Measurements from ENCODE around the gene DEF6. TPM values are rescaled to one million over a fixed set of nuclear protein-coding genes. Genes with fewer than 3 reads are reported as not detected.

Gene DEF6
- total and polyA plus RNA-seq, 2 of the 13 experiments (the other 11 are each of a cell fraction or from before 2014, with no cell fraction given) = 5.2 to 10.0 TPM

- 0 out of 2 replicates have a peak, but pooled peaks have one; percentile 59 for TF ChIP-seq ZHX1 (CRISPR knock-in tag; IDR thresholded peaks at IDR 0.05; ENCODE audit: low read depth)
- peak; percentile 88; the same call in 1 of the 2 replicates for TF ChIP-seq KDM5B (CRISPR knock-in tag; IDR thresholded peaks at IDR 0.05; ENCODE audit: borderline replicate concordance)
- peak; percentile 92 for TF ChIP-seq HNRNPLL (IDR thresholded peaks at IDR 0.05; ENCODE audit: low read depth, low read length, poor library complexity, severe bottlenecking)
- no peak for TF ChIP-seq ZNF33B (CRISPR knock-in tag; IDR thresholded peaks at IDR 0.05)
- TF ChIP-seq RAD21 (CRISPR knock-in tag; IDR thresholded peaks at IDR 0.05) = peak; percentile 100
- no peak for TF ChIP-seq ZNF703 (CRISPR knock-in tag; IDR thresholded peaks at IDR 0.05; ENCODE audit: borderline replicate concordance)
- TF ChIP-seq KDM3A (CRISPR knock-in tag; IDR thresholded peaks at IDR 0.05; ENCODE audit: low read depth) = peak; percentile 88
- no peak for TF ChIP-seq IKZF4 (CRISPR knock-in tag; IDR thresholded peaks at IDR 0.05; ENCODE audit: borderline replicate concordance, low read depth, not compliant biosample characterization)
- no peak for TF ChIP-seq ZNF660 (CRISPR knock-in tag; IDR thresholded peaks at IDR 0.05; ENCODE audit: borderline replicate concordance, low read depth)
- no peak for TF ChIP-seq XBP1 (CRISPR knock-in tag; IDR thresholded peaks at IDR 0.05)
- TF ChIP-seq ZNF234 (CRISPR knock-in tag; conservative IDR thresholded peaks at IDR 0.05) = no peak; the same call in 1 of the 2 replicates
- no peak for TF ChIP-seq PAX8 (CRISPR knock-in tag; IDR thresholded peaks at IDR 0.05; ENCODE audit: borderline replicate concordance)
- TF ChIP-seq ZNF142 (CRISPR knock-in tag; IDR thresholded peaks at IDR 0.05) = peak; percentile 17; the same call in 1 of the 2 replicates
- no peak for TF ChIP-seq TEF (CRISPR knock-in tag; IDR thresholded peaks at IDR 0.05)
- peak; percentile 89 for TF ChIP-seq ZFX (CRISPR knock-in tag; IDR thresholded peaks at IDR 0.05; ENCODE audit: low read depth)
- peak; percentile 74 for TF ChIP-seq FOXP4 (CRISPR knock-in tag; IDR thresholded peaks at IDR 0.05)
- TF ChIP-seq PHF8 (CRISPR knock-in tag; IDR thresholded peaks at IDR 0.05) = peak; percentile 84
Observed at GRCh38 chr6:35342258-35343091, 44.9 kb downstream of the DEF6 start, which contains the start of gene PPARD (continued).

Data from HepG2 (cell line).